ES-I3 (cell line): ENCODE data around the gene PPP1R1B.

Experiments used
- H3K36me3 ChIP-seq: 2 replicates; pipeline ENCODE4 v1.6.1; 2013; ENCODE audit warnings: mild to moderate bottlenecking, low read length, control low read depth, moderate library complexity; ENCODE audit not compliant: insufficient read depth
- H3K4me1 ChIP-seq: 2 replicates; pipeline ENCODE4 v1.6.1; 2013; ENCODE audit warnings: mild to moderate bottlenecking, control low read depth, low read length; ENCODE audit not compliant: insufficient read depth
- H3K9ac ChIP-seq: 2 replicates; pipeline ENCODE4 v1.6.1; 2013; ENCODE audit warnings: low read depth, mild to moderate bottlenecking, low read length, moderate library complexity
- H3K9me3 ChIP-seq: 2 replicates; pipeline ENCODE4 v1.6.1; 2013; ENCODE audit warnings: mild to moderate bottlenecking, low read length, moderate library complexity; ENCODE audit not compliant: control insufficient read depth, insufficient read depth

Gene PPP1R1B

GRCh38 chr17:39666231-39666600 lies 39.5 kb downstream of the PPP1R1B start:
- Histone ChIP-seq H3K36me3 (no peaks in the 10 kb centered on the region; the same call in 1 of the 2 replicates), H3K9me3 (no peaks in the 10 kb centered on the region), H3K4me1 (peaks cover 35% of the 10 kb centered on the region), H3K9ac (no peak overlapping the region)

GRCh38 chr17:39666601-39667261 lies 40.0 kb downstream of the PPP1R1B start:
- Histone ChIP-seq H3K4me1 (peaks cover 35% of the 10 kb centered on the region), H3K9ac (peak overlapping the region; percentile 45; the same call in 1 of the 2 replicates), H3K9me3 (no peaks in the 10 kb centered on the region), H3K36me3 (no peaks in the 10 kb centered on the region; the same call in 1 of the 2 replicates)

GRCh38 chr17:39667262-39667944 lies 40.7 kb downstream of the PPP1R1B start:
- H3K4me1 ChIP-seq = peaks cover 35% of the 10 kb centered on the region
- H3K9me3 ChIP-seq = no peaks in the 10 kb centered on the region
- H3K36me3 ChIP-seq = no peaks in the 10 kb centered on the region
- H3K9ac ChIP-seq = peak overlapping the region; percentile 45; the same call in 1 of the 2 replicates

GRCh38 chr17:39667945-39668924 lies 41.5 kb downstream of the PPP1R1B start, which contains the start of gene PNMT:
Gene PNMT, plus strand, starts transcription at chr17:39668453. Its CDS starts 23 bp downstream, at chr17:39668476.
- Histone ChIP-seq H3K9ac (peak within 1 kb of the TSS; percentile 53), H3K36me3 (no peaks in the 10 kb centered on the region), H3K9me3 (no peaks in the 10 kb centered on the region), H3K4me1 (peaks cover 31% of the 10 kb centered on the region)

- H3K9me3 ChIP-seq = no peaks in the 10 kb centered on the region
- peaks cover 18% of the 10 kb centered on the region; the same call in 1 of the 2 replicates for H3K4me1 ChIP-seq
- H3K36me3 ChIP-seq = no peaks in the 10 kb centered on the region
These were observed 43.4 kb downstream of the PPP1R1B start for GRCh38 chr17:39669897-39670735.

GRCh38 chr17:39670746-39671145 lies 44.0 kb downstream of the PPP1R1B start:
- Histone ChIP-seq H3K4me1 (peaks cover 12% of the 10 kb centered on the region; the same call in 1 of the 2 replicates), H3K9ac (no peak overlapping the region), H3K9me3 (no peaks in the 10 kb centered on the region), H3K36me3 (no peaks in the 10 kb centered on the region)

More at GRCh38 chr17:39669897-39670735, 43.4 kb downstream of the PPP1R1B start:
- no peak overlapping the region for H3K9ac ChIP-seq

GRCh38 chr17:39671651-39672521 lies 45.1 kb downstream of the PPP1R1B start:
- no peak overlapping the region for H3K9ac ChIP-seq
- no peaks in the 10 kb centered on the region for H3K9me3 ChIP-seq
- H3K4me1 ChIP-seq = peaks cover 2% of the 10 kb centered on the region; the same call in 1 of the 2 replicates
- H3K36me3 ChIP-seq = no peaks in the 10 kb centered on the region

GRCh38 chr17:39672522-39673334 lies 46.0 kb downstream of the PPP1R1B start:
- no peak overlapping the region for H3K9ac ChIP-seq
- no peaks in the 10 kb centered on the region for H3K9me3 ChIP-seq
- no peaks in the 10 kb centered on the region for H3K36me3 ChIP-seq
- no peaks in the 10 kb centered on the region; the same call in 1 of the 2 replicates for H3K4me1 ChIP-seq

- Histone ChIP-seq H3K36me3 (no peaks in the 10 kb centered on the region), H3K9ac (no peak overlapping the region), H3K9me3 (no peaks in the 10 kb centered on the region), H3K4me1 (no peaks in the 10 kb centered on the region; the same call in 1 of the 2 replicates)
These were observed 46.8 kb downstream of the PPP1R1B start for GRCh38 chr17:39673335-39674081.

- no peaks in the 10 kb centered on the region for H3K9me3 ChIP-seq
- no peaks in the 10 kb centered on the region for H3K36me3 ChIP-seq
- no peaks in the 10 kb centered on the region; the same call in 1 of the 2 replicates for H3K4me1 ChIP-seq
- H3K9ac ChIP-seq = no peak overlapping the region
These were observed 47.4 kb downstream of the PPP1R1B start for GRCh38 chr17:39674179-39674578.

- Histone ChIP-seq H3K4me1 (no peaks in the 10 kb centered on the region; the same call in 1 of the 2 replicates), H3K9ac (no peak overlapping the region), H3K9me3 (no peaks in the 10 kb centered on the region)
These were observed 48.1 kb downstream of the PPP1R1B start for GRCh38 chr17:39674702-39675389.

More at GRCh38 chr17:39674702-39675389, 48.1 kb downstream of the PPP1R1B start:
- H3K36me3 ChIP-seq = no peaks in the 10 kb centered on the region
